ENCODE results near the gene SMAP1.
"Not testable (repeated sequence)": the region's sequence is repeated elsewhere in the genome, so short reads cannot be mapped to it uniquely, and the experiment has no call there.

SMAP1 gene

DNA sequence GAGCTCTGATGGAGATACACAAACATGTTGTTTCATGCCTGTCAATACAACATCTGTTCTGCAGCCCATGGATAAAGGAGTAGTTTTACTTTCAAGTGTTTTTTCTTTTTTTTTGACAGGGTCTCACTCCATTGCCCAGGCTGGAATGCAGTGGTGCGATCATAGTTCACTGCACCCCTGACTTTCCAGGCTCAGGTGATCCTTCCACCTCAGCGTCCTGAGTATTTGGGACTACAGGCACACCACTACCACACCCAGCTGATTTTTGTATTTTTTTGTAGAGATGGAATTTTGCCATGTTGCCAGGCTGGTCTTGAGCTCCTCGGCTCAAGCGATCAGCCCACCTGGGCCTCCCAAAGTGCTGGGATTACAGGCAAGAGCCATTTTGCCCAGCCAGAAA is 97.0 kb downstream of the SMAP1 start:
- ChIA-PET POLR2A (no interaction called here), CTCF (interaction anchor here (1.2 to 2.1 kb wide), 3 partner anchors 40 to 57 kb away, joined by 3 to 7 read pairs (median 3); no protein-coding TSS in a partner anchor)

DNA sequence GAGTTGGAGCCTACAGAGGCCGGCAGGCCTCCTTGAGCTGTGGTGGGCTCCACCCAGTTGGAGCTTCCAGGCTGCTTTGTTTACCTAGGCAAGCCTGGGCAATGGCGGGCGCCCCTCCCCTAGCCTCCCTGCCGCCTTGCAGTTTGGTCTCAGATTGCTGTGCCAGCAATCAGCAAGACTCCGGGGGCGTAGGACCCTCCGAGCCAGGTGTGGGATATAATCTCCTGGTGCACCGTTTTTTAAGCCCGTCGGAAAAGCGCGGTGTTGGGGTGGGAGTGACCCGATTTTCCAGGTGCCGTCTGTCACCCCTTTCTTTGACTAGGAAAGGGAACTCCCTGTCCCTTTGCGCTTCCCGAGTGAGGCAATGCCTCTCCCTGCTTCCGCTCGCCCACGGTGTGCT is 103.7 kb downstream of the SMAP1 start:
- DNase-seq (ENCODE audit: extremely low spot score); CTCF ChIA-PET; POLR2A ChIA-PET: not testable (repeated sequence)

More for the DNA sequence above, 97.0 kb downstream of the SMAP1 start:
- TF ChIP-seq, protein P1, sequence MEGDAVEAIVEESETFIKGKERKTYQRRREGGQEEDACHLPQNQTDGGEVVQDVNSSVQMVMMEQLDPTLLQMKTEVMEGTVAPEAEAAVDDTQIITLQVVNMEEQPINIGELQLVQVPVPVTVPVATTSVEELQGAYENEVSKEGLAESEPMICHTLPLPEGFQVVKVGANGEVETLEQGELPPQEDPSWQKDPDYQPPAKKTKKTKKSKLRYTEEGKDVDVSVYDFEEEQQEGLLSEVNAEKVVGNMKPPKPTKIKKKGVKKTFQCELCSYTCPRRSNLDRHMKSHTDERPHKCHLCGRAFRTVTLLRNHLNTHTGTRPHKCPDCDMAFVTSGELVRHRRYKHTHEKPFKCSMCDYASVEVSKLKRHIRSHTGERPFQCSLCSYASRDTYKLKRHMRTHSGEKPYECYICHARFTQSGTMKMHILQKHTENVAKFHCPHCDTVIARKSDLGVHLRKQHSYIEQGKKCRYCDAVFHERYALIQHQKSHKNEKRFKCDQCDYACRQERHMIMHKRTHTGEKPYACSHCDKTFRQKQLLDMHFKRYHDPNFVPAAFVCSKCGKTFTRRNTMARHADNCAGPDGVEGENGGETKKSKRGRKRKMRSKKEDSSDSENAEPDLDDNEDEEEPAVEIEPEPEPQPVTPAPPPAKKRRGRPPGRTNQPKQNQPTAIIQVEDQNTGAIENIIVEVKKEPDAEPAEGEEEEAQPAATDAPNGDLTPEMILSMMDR (IDR thresholded peaks at IDR 0.05; ENCODE audit: control extremely low read depth, extremely low read depth, low read depth, missing control alignments), result no peak
- no peak for DNase-seq (ENCODE audit: extremely low spot score)

DNA sequence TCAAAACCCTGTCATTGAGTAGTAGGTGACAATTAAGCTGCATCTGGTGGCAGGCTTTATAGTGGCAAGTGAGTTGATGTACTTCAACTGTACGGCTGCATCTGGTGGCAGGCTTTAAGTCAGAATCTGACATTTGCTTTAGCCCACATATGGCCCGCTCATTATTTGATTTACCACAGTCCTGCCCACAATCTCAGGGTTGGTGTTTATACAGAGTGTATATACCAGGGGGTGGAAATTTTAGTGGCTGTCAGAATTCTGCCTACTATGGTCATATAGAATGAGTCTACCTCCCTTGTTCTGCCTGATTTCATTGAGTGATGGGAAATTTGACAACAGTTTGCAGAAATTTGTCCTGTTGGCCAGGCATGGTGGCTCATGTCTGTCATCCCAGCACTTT is 112.3 kb downstream of the SMAP1 start:
- ChIA-PET CTCF (no interaction called here), POLR2A (no interaction called here)
- TF ChIP-seq, protein P1 (IDR thresholded peaks at IDR 0.05; ENCODE audit: control extremely low read depth, extremely low read depth, low read depth, missing control alignments), result no peak
- DNase-seq (ENCODE audit: extremely low spot score), result no peak

DNA sequence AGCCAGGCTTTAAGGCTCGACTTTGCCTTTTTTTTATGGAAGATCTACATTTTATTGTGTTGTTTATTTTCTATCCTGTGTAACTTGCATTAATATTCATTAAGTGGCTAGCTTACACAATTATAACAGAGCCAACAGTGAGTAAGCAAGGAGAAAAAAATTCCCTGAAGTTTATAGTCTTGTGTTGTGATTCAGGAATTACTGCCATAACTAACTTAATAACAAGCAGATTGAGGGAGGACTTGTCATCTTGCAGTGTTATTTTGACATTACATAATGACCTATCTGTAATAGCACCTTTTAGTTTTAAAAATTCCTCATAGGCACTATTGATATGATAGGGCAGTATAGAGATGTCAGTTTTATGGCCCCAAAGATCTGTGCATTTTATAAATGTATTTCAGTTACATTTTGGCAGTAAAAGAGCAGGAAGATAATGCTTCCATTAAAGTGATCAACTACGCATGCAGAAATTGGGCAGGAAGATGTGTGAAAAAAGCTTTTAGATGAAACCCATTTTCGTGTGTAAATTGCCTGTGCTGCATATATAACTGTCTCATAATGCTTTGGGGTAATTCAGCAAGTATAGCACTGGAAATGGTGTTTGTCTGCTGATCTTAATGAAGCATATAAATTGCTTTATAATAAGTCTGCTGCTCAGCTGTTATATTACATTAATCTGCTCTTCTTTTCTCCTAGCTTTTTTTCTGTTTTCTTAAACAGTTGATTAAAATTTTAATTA is 123.0 kb downstream of the SMAP1 start:
- TF ChIP-seq, protein P1 (IDR thresholded peaks at IDR 0.05; ENCODE audit: control extremely low read depth, extremely low read depth, low read depth, missing control alignments), result no peak
- ChIA-PET POLR2A (no interaction called here), CTCF (interaction anchor here (1.0 to 2.0 kb wide), 3 partner anchors 9 to 94 kb away, joined by 3 to 5 read pairs (median 4); no protein-coding TSS in a partner anchor)
- no peak for DNase-seq (ENCODE audit: extremely low spot score)

DNA sequence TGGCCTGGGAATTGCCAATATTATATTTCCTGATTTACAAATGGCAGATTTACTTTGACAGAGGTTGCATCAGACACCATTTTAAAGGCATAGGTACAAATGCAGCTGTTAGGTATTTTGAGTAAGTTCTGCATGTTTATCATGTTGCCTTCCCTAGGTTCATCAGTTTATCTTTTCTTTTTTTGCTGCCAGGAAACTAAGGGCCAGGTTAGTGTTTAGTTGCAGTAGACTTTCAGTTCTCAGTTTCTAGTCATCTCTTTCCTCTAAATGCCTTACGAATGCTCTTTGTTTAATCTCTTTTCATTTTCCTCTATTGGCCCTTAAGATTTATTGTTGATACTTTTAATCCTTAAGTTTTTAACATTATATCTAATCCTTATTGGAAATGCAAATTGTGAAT is 129.9 kb downstream of the SMAP1 start:
- peak; percentile 28 for DNase-seq (ENCODE audit: extremely low spot score)
- TF ChIP-seq, protein P1 (IDR thresholded peaks at IDR 0.05; ENCODE audit: control extremely low read depth, extremely low read depth, low read depth, missing control alignments), result no peak
- POLR2A ChIA-PET, result no interaction called here
- CTCF ChIA-PET, result no interaction called here

DNA sequence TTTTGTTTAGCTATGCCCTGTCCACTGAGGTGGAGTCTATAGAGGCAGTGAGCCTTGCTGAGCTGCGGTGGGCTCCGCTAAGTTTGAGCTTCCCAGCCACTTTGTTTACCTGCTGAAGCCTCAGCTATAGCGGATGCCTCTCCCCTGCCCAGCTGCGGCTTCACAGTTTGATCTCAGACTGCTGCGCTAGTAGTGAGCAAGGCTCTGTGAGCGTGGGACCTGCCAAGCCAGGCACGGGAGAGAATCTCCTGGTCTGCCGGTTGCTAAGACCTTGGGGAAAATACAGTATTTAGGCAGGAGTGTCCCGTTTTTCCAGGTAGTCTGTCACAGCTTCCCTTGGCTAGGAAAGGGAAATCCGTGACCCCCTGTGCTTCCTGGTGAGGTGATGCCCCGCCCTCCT is 138.4 kb downstream of the SMAP1 start:
- TF ChIP-seq, protein P1 (IDR thresholded peaks at IDR 0.05; ENCODE audit: control extremely low read depth, extremely low read depth, low read depth, missing control alignments), result no peak
- POLR2A ChIA-PET, result no interaction called here
- CTCF ChIA-PET, result interaction anchor here (0.8 to 1.3 kb wide), 3 partner anchors 16 to 99 kb away, joined by 3 read pairs; no protein-coding TSS in a partner anchor
- DNase-seq (ENCODE audit: extremely low spot score), result no peak

DNA sequence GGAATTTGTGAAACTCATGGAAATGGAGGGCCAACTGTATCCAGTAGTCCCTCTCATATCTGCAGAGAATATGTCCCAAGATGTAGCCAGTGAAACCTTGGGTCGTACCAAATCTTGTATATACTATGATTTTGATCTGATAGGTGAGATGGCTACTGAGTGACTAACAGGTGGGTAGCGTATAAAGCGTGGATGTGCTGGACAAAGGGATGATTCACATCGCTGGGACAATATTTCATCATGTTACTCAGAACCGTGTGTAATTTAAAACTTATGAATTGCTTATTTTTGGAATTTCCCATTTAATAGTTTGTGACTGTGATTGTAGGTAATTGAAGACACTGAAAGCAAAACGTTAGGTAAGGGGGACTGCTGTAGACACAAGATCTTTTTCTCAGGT is 144.1 kb downstream of the SMAP1 start:
- DNase-seq (ENCODE audit: extremely low spot score), result no peak
- ChIA-PET CTCF (no interaction called here), POLR2A (no interaction called here)
- TF ChIP-seq, protein P1 (IDR thresholded peaks at IDR 0.05; ENCODE audit: control extremely low read depth, extremely low read depth, low read depth, missing control alignments), result no peak

All from GM10248 (cell line).